ENCODE measurements around the gene SERP2. TPM values are rescaled to one million over a fixed set of nuclear protein-coding genes. Genes with fewer than 3 reads are reported as not detected.

SERP2 gene
- total and polyA plus RNA-seq, 2 of the 13 experiments (the other 11 are each of a cell fraction or from before 2014, with no cell fraction given), result not detected

GRCh38 chr13:44436589-44437337 lies 63.1 kb downstream of the SERP2 start (continued):
- TF ChIP-seq ZSCAN31 (CRISPR knock-in tag; IDR thresholded peaks at IDR 0.05; ENCODE audit: low read depth) (no peak; the same call in 1 of the 2 replicates), ZNF414 (CRISPR knock-in tag; IDR thresholded peaks at IDR 0.05) (no peak), ZSCAN5A (CRISPR knock-in tag; IDR thresholded peaks at IDR 0.05; ENCODE audit: borderline replicate concordance) (no peak)

GRCh38 chr13:44437356-44438233 lies 64.0 kb downstream of the SERP2 start:
- ATAC-seq, result no peak
- ChIA-PET POLR2A (interaction anchor here (0.6 to 3.7 kb wide), 24 partner anchors 9 to 558 kb away, joined by 3 to 96 read pairs (median 4); partner anchors contain the start of genes CCDC122 and LACC1), CTCF (ENCODE audit: low intra/inter-chr PET ratio, low total read pairs) (interaction anchor here (1.4 to 2.7 kb wide), 6 partner anchors 33 to 533 kb away, joined by 4 to 38 read pairs (median 8); no protein-coding TSS in a partner anchor)
- peak; percentile 35 for DNase-seq (ENCODE audit: low spot score)
- Histone ChIP-seq H3K4me2 (ENCODE audit: low read depth, low read length) (peak overlapping the region; percentile 69), H2AFZ (ENCODE audit: low read length) (no peak overlapping the region), H4K20me1 (ENCODE audit: insufficient read depth, low read length) (no peaks in the 10 kb centered on the region), H3K36me3 (replicated peaks in 1 of 2; ENCODE audit: control insufficient read depth in 1 of 2, insufficient read depth in 2 of 2, low read length in 2 of 2) (peaks cover 6 to 15% of the 10 kb centered on the region in 2 experiments; a peak in 3 of 5 replicates), H3K27me3 (ENCODE audit: control insufficient read depth in 1 of 2, insufficient read depth in 2 of 2, low read length in 2 of 2) (no peaks in the 10 kb centered on the region; a peak in 1 of 5 replicates), H3K4me1 (ENCODE audit: insufficient read depth, low read length) (peaks cover 25% of the 10 kb centered on the region), H3K27ac (ENCODE audit: extremely low read length, insufficient read depth, low read length) (peak overlapping the region; percentile 64), H3K9ac (ENCODE audit: insufficient read depth, low read depth, low read length) (peak overlapping the region; percentile 91; the same call in 1 of the 2 replicates), H3K79me2 (ENCODE audit: insufficient read depth, low read length) (peaks cover 10% of the 10 kb centered on the region), H3K9me3 (ENCODE audit: low read length) (no peaks in the 10 kb centered on the region), H3K4me3 (replicated peaks in 1 of 3; ENCODE audit: insufficient read depth in 1 of 3, low read depth in 2 of 3, low read length in 3 of 3) (peak overlapping the region in 2 of 3 experiments; percentile 66 to 79; a peak in 5 of 6 replicates)
- TSS peak; percentile 47 for BruUV-seq (replicated peaks)
- intact Hi-C loops (cut with micrococcal nuclease; ENCODE audit: unreplicated experiment) (loop anchor here (1.0 to 5.0 kb wide), 5 partner anchors 34 to 387 kb away; no protein-coding TSS in a partner anchor), in situ Hi-C loops (cut with HindIII; ENCODE audit: extremely low pct_ligation_motif_present, low pct_unique_long_range_greater_than_20kb) (loop anchor here (5.0 kb wide), 4 partner anchors 195 to 530 kb away; no protein-coding TSS in a partner anchor)
- WGBS (ENCODE audit: low lambda C conversion rate), result 13% methylated on average over 5 of the region's 5 CpGs
- peak; percentile 30 for FAIRE-seq
- peak; percentile 77 for TF ChIP-seq STAG1 (CRISPR knock-in tag; IDR thresholded peaks at IDR 0.05)
- no peak for TF ChIP-seq PCBP2 (optimal IDR thresholded peaks at IDR 0.05; ENCODE audit: low read depth, low read length, poor library complexity, severe bottlenecking)
- peak; percentile 45; the same call in 1 of the 2 replicates for TF ChIP-seq ARID3A (IDR thresholded peaks at IDR 0.05; ENCODE audit: low read depth, low read length)
- TF ChIP-seq RXRB (CRISPR knock-in tag; IDR thresholded peaks at IDR 0.05; ENCODE audit: borderline replicate concordance), result peak; percentile 8; the same call in 1 of the 2 replicates
- TF ChIP-seq ZSCAN21 (CRISPR knock-in tag; IDR thresholded peaks at IDR 0.05; ENCODE audit: borderline replicate concordance), result no peak
- no peak for TF ChIP-seq ZNF503 (CRISPR knock-in tag; IDR thresholded peaks at IDR 0.05)
- TF ChIP-seq CTCF (CRISPR knock-in tag; IDR thresholded peaks at IDR 0.05), result peak; percentile 52

Data from HepG2 (cell line).